ENCODE measurements around the gene MICU1. TPM values are rescaled to one million over a fixed set of nuclear protein-coding genes. Genes with fewer than 3 reads are reported as not detected.

Gene MICU1
- polyA plus RNA-seq, 2 of the 4 experiments (the other 2 are of a cell fraction), result 54.5 to 58.6 TPM

DNA sequence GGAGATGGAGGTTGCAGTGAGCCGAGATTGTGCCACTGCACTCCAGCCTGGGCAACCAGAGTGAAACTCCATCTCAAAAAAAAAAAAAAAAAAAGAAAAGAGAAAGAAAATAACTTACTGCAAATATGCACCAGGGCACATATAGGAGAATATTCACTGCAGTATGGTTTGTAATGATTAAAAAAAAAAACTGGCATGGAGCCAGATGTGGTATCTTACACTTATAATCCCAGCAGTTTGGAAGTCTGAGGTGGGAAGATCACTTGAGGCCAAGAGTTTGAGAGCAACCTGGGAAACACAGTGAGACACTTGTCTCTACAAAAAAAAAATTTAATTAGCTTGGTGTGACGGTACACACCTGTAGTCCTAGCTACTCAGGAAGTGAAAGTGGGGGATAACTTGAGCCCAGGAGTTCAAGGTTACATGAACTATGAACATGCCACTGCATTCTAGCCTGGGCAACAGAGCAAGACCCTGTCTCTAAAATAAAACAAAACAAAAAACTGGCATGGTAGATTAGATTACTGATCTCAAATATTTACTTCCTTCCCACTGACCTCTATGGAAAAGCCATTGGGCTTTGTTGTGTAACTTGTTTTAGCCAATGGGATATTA is 85.6 kb downstream of the MICU1 start:
- Histone ChIP-seq H3K4me1 (no peaks in the 10 kb centered on the region), H3K4me3 (no peak overlapping the region), H3K4me2 (no peak overlapping the region), H3K27ac (no peak overlapping the region), H3K9me3 (peaks cover 15% of the 10 kb centered on the region)
- ChIA-PET CTCF (interaction anchor here (0.6 to 1.4 kb wide), 2 partner anchors 12 to 176 kb away, joined by 4 read pairs; no protein-coding TSS in a partner anchor), POLR2A (no interaction called here)
- FAIRE-seq, result no peak
- no peak for DNase-seq (ENCODE audit: low read depth in 1 of 2, low spot score in 1 of 2)
- no peak for TF ChIP-seq EP300 (IDR thresholded peaks at IDR 0.05)
- WGBS (ENCODE audit: missing lambda C conversion rate), result 98% methylated on average over 2 of the region's 2 CpGs
- ATAC-seq, result no peak

DNA sequence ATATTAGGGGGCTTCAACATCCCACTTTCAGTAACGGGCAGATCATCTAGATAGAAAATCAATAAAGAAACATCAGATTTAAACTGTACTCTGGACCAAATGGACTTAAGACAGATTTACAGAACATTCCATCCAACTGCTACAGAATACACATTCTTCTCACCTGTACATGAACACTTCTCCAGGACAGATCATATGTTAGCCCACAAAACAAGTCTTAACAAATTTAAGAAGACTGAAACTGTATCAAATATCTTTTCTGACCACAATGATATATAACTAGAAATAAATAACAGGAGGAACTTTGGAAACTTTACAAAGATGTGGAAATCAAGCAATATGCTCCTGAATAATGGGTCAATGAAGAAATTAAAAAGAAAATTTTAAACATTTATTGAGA is 86.7 kb downstream of the MICU1 start:
- no peak overlapping the region for H3K4me2 ChIP-seq
- no peak for FAIRE-seq

DNA sequence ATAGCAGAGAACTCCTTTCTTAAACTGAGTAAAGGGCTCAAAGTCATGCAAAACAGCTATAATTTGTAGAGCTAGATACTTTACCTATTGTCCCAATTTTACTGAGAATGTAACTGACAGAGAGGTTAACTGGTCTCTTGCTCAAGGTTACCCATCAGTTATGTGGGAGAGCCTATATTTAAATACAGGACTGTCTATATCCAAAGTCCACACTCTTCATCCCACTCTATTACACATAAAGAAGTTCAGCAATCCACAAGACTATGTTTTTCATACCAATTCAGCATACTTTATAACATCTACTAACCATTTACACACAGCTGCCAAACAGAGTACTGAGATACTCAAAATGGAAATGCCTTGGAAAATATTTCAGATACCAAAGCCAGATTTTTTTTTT is 100.2 kb downstream of the MICU1 start:
- peak overlapping the region; percentile 82 for H3K4me2 ChIP-seq
- H3K4me3 ChIP-seq, result no peak overlapping the region; the same call in 2 of the 3 replicates
- DNase-seq (ENCODE audit: low read depth in 1 of 2, low spot score in 1 of 2) (no peak), FAIRE-seq (no peak), ATAC-seq (peak; percentile 43 to 70; a peak in 4 of 6 replicates)
- CTCF ChIA-PET, result interaction anchor here (0.6 to 0.9 kb wide), 3 partner anchors 46 to 171 kb away, joined by 3 read pairs; partner anchors contain the start of gene DNAJB12
- no peaks in the 10 kb centered on the region for H3K9me3 ChIP-seq
- H3K27ac ChIP-seq, result peak overlapping the region; percentile 47 to 75; a peak in 5 of 6 replicates
- POLR2A ChIA-PET, result no interaction called here
- no peak for TF ChIP-seq BHLHE40 (IDR thresholded peaks at IDR 0.05; ENCODE audit: low read depth, low read length)
- TF ChIP-seq SREBF2 (IDR thresholded peaks at IDR 0.05), result no peak
- no peak for TF ChIP-seq NPAS2 (CRISPR knock-in tag; IDR thresholded peaks at IDR 0.05; ENCODE audit: borderline replicate concordance)
- no peak for TF ChIP-seq GATA3 (IDR thresholded peaks at IDR 0.05; ENCODE audit: borderline replicate concordance)
- no peak for TF ChIP-seq RNF2 (IDR thresholded peaks at IDR 0.05; ENCODE audit: borderline replicate concordance, low read depth)
- TF ChIP-seq JUNB (IDR thresholded peaks at IDR 0.05), result no peak
- TF ChIP-seq RCOR1 (IDR thresholded peaks at IDR 0.05; ENCODE audit: low read depth, low read length), result no peak
- no peak for TF ChIP-seq KDM5A (IDR thresholded peaks at IDR 0.05)
- H3K4me1 ChIP-seq, result peaks cover 39% of the 10 kb centered on the region

More for the DNA sequence above, 86.7 kb downstream of the MICU1 start:
- POLR2A ChIA-PET, result no interaction called here
- no peak for ATAC-seq
- Histone ChIP-seq H3K4me1 (no peaks in the 10 kb centered on the region), H3K4me3 (no peak overlapping the region), H3K9me3 (peaks cover 15% of the 10 kb centered on the region), H3K27ac (no peak overlapping the region)
- no peak for DNase-seq (ENCODE audit: low read depth in 1 of 2, low spot score in 1 of 2)
- 93% methylated on average over 1 of the region's 1 CpG for WGBS (ENCODE audit: missing lambda C conversion rate)
- TF ChIP-seq, protein P1, sequence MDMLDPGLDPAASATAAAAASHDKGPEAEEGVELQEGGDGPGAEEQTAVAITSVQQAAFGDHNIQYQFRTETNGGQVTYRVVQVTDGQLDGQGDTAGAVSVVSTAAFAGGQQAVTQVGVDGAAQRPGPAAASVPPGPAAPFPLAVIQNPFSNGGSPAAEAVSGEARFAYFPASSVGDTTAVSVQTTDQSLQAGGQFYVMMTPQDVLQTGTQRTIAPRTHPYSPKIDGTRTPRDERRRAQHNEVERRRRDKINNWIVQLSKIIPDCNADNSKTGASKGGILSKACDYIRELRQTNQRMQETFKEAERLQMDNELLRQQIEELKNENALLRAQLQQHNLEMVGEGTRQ (IDR thresholded peaks at IDR 0.05), result no peak
- TF ChIP-seq EP300 (IDR thresholded peaks at IDR 0.05), result no peak
- no peak for TF ChIP-seq SMC3 (IDR thresholded peaks at IDR 0.05)
- TF ChIP-seq CBX8 (IDR thresholded peaks at IDR 0.05), result no peak
- TF ChIP-seq, protein P2, sequence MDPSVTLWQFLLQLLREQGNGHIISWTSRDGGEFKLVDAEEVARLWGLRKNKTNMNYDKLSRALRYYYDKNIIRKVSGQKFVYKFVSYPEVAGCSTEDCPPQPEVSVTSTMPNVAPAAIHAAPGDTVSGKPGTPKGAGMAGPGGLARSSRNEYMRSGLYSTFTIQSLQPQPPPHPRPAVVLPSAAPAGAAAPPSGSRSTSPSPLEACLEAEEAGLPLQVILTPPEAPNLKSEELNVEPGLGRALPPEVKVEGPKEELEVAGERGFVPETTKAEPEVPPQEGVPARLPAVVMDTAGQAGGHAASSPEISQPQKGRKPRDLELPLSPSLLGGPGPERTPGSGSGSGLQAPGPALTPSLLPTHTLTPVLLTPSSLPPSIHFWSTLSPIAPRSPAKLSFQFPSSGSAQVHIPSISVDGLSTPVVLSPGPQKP (IDR thresholded peaks at IDR 0.05; ENCODE audit: low read depth, low read length), result no peak
- no peak for TF ChIP-seq HOXA7 (CRISPR knock-in tag; IDR thresholded peaks at IDR 0.05)
- TF ChIP-seq FOSL2 (IDR thresholded peaks at IDR 0.05), result no peak
- TF ChIP-seq FOSL2 (CRISPR knock-in tag; IDR thresholded peaks at IDR 0.05), result no peak
- TF ChIP-seq, protein P3, sequence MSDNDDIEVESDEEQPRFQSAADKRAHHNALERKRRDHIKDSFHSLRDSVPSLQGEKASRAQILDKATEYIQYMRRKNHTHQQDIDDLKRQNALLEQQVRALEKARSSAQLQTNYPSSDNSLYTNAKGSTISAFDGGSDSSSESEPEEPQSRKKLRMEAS (IDR thresholded peaks at IDR 0.05), result no peak
- TF ChIP-seq ESRRA (IDR thresholded peaks at IDR 0.05; ENCODE audit: borderline replicate concordance, low read length), result no peak
- no peak for TF ChIP-seq PHF8 (IDR thresholded peaks at IDR 0.05; ENCODE audit: borderline replicate concordance, low read depth)
- TF ChIP-seq CHD4 (IDR thresholded peaks at IDR 0.05; ENCODE audit: borderline replicate concordance), result no peak
- CTCF ChIA-PET, result no interaction called here

Measured in A549 (cell line).